ENCODE measurements around the gene MRPL41.

MRPL41 gene

GRCh38 chr9:137540536-137540935, 11.1 kb upstream of the MRPL41 start:
- TF ChIP-seq, protein P1, sequence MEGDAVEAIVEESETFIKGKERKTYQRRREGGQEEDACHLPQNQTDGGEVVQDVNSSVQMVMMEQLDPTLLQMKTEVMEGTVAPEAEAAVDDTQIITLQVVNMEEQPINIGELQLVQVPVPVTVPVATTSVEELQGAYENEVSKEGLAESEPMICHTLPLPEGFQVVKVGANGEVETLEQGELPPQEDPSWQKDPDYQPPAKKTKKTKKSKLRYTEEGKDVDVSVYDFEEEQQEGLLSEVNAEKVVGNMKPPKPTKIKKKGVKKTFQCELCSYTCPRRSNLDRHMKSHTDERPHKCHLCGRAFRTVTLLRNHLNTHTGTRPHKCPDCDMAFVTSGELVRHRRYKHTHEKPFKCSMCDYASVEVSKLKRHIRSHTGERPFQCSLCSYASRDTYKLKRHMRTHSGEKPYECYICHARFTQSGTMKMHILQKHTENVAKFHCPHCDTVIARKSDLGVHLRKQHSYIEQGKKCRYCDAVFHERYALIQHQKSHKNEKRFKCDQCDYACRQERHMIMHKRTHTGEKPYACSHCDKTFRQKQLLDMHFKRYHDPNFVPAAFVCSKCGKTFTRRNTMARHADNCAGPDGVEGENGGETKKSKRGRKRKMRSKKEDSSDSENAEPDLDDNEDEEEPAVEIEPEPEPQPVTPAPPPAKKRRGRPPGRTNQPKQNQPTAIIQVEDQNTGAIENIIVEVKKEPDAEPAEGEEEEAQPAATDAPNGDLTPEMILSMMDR (IDR thresholded peaks at IDR 0.05; ENCODE audit: low read depth, low read length, missing control alignments), result no peak
- H3K4me3 ChIP-seq (ENCODE audit: low read depth, low read length), result no peak overlapping the region
- no peak for DNase-seq (ENCODE audit: low read depth)

DNA sequence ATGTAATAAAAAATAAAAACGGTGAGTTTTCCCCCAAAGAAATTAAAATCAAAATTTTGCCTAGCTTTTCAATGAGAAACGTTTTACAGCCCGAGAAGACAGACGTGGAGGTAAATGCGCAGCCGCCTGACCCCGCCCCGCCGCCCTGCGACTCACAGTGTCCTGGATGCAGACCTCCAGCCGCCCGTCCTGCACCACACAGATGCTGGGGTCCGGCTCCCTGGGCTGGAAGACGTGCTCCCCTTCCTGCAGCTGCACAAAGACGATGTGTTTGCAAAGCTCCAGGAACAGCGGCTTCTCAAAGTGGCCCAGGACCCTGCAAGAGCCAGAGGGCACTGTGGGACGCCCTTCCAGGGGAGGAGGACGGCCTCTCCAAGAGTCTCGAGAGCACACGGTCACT, 9.2 kb upstream of the MRPL41 start:
- no peak for DNase-seq (ENCODE audit: low read depth)
- no peak overlapping the region for H3K4me3 ChIP-seq (ENCODE audit: low read depth, low read length)
- TF ChIP-seq, protein P1 (IDR thresholded peaks at IDR 0.05; ENCODE audit: low read depth, low read length, missing control alignments), result no peak

DNA sequence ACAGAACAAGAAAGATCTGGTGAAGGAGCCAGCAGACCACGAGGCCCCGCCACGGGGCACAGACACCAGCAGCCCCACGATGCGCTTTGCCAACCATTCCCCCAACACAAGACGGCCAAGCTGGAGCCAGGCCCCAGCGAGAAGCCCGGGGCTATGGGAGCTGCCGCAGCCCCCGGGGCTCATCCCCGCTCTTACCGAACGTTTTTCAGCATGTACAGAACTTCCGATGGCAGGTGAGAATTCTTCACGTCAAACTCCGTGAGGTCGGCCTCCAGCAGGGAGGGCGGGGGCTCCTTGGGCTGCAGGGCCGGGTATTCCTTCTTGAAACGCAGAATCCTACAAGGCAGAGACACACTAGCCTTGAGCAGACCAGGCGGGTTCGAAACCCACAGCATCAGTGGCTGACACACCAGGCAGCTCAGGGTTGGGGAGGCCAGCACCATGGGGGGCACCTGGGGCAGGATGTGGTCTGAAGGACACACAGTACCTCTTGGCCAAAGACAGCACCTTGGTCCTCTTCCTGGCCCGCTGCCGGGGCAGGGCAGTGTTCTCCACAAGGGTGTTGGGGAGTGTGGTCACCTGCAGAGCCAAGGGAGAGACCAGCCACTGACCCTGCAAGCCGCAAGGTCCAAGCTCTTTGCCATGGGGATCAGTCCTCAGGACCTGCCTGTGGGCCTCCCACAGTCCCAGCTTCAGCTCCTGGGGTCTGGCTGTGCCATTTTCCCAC, 8.3 kb upstream of the MRPL41 start:
- H3K4me3 ChIP-seq (ENCODE audit: low read depth, low read length), result no peak overlapping the region
- TF ChIP-seq, protein P1 (IDR thresholded peaks at IDR 0.05; ENCODE audit: low read depth, low read length, missing control alignments), result no peak
- DNase-seq (ENCODE audit: low read depth), result no peak

DNA sequence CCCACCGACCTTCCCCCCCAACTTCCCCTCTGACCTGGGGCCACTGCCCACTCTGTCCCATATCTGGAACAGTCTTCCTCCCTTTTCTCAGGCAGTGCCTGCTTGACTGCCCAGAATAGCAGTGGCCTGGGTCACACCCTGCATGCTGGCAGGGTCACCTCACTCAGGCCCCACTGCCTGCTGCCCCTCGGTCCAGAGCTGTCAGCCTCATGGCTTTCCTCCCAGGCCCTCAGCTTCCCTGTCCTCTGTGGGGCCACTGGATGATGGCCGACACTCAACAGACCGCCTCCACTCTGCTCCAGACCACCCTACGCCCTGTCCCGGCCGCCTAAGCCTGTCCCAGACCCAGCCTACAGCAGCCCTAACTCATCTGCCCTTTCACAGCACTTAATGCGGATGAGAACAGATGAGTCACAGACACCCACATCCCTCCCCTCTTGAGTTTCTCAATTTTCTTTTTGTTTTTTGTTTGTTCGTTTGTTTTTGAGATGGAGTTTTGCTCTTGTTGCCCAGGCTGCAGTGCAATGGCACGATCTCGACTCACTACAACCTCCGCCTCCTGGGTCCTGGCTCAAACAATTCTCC, 7.4 kb upstream of the MRPL41 start:
- no peak for DNase-seq (ENCODE audit: low read depth)
- TF ChIP-seq, protein P1 (IDR thresholded peaks at IDR 0.05; ENCODE audit: low read depth, low read length, missing control alignments), result no peak
- H3K4me3 ChIP-seq (ENCODE audit: low read depth, low read length), result no peak overlapping the region

DNA sequence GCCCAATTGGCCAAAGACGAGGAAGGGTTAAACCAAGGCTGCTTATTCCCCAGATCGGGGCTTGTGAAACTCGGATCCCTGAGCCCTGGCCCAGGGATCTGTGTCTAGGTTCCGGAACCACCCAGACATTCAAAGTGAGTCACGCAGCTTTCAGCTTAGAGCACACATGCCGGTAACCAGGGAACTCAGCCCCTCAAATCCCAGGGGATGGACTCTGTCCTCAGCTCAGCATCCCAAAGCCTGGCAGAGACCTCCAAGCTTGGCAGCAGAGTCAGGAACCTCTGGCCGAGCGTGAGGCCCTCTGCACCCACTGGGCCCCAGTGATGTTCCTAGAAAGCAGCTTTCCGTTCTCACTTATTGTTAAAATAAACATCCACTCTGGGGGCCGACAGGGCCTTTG, 6.6 kb upstream of the MRPL41 start:
- DNase-seq (ENCODE audit: low read depth), result no peak
- TF ChIP-seq, protein P1 (IDR thresholded peaks at IDR 0.05; ENCODE audit: low read depth, low read length, missing control alignments), result no peak
- H3K4me3 ChIP-seq (ENCODE audit: low read depth, low read length), result no peak overlapping the region

DNA sequence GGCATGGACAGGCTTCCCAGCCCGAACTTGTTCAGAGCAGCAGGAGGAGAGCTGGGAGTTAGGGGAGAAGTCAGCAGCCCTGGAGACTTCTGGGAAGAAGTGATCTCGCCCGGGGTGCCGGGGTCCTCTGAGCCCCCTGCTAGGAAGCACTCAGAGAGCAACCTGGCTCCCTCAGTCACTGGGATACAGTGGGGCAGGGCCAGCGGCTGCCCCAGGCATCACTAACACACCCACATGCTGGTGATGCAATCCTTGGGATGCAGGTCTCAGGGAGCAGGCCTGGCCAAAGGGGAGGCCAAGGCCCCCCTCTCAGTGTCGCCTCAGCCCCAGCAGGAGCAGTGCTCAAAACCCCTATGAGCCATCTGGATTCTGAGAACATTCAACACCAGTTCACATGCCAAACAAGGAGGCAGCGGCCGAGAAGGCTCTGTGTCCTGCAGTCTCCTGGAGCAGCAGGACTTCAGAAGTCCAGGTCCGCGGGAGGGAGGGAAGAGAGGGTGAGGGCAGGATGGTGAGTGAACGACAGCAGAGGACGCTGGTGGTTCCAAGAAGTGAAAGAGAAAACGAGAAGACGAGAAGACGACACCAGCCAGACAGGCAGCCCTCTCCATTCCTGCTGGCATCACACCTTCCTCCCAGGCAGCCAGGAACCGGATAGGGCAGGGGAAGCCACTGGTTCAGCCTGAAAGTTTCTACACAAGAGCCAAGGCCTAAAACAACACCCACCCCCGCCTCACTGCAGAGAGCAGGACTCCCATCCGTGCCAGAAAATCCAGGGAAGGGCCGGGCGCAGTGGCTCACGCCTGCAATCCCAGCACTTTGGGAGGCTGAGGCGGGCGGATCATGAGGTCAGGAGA, 3.8 kb upstream of the MRPL41 start:
- no peak overlapping the region for H3K4me3 ChIP-seq (ENCODE audit: low read depth, low read length)
- TF ChIP-seq, protein P1 (IDR thresholded peaks at IDR 0.05; ENCODE audit: low read depth, low read length, missing control alignments), result no peak

More for the DNA sequence above, 3.8 kb upstream of the MRPL41 start:
- no peak for DNase-seq (ENCODE audit: low read depth)

All from GM12864 (cell line).